ENCODE data around the gene UBN2.

- TF ChIP-seq SMC3 (IDR thresholded peaks at IDR 0.05; ENCODE audit: borderline replicate concordance, low read length) (no peak), NFYA (IDR thresholded peaks at IDR 0.05; ENCODE audit: borderline replicate concordance, low read depth, low read length) (no peak), CREM (IDR thresholded peaks at IDR 0.05; ENCODE audit: low read depth) (no peak), HDAC2 (IDR thresholded peaks at IDR 0.05) (no peak), CEBPB (IDR thresholded peaks at IDR 0.05; ENCODE audit: borderline replicate concordance in 1 of 2, low read depth in 2 of 2, low read length in 2 of 2) (no peak), TAF1 (IDR thresholded peaks at IDR 0.05; ENCODE audit: borderline replicate concordance, low read depth, low read length) (no peak), ZNF274 (IDR thresholded peaks at IDR 0.05; ENCODE audit: insufficient read depth, insufficient read length) (no peak), SIN3A (IDR thresholded peaks at IDR 0.05; ENCODE audit: low read depth, low read length) (no peak), POLR2AphosphoS5 (IDR thresholded peaks at IDR 0.05; ENCODE audit: low read length) (no peak), JUND (IDR thresholded peaks at IDR 0.05; ENCODE audit: low read depth, low read length) (no peak), MXI1 (IDR thresholded peaks at IDR 0.05; ENCODE audit: low read depth, low read length) (no peak), GABPA (IDR thresholded peaks at IDR 0.05; ENCODE audit: low read depth) (no peak), POLR2A (IDR thresholded peaks at IDR 0.05; ENCODE audit: low read depth, low read length) (no peak)
- TF ChIP-seq, protein P1, sequence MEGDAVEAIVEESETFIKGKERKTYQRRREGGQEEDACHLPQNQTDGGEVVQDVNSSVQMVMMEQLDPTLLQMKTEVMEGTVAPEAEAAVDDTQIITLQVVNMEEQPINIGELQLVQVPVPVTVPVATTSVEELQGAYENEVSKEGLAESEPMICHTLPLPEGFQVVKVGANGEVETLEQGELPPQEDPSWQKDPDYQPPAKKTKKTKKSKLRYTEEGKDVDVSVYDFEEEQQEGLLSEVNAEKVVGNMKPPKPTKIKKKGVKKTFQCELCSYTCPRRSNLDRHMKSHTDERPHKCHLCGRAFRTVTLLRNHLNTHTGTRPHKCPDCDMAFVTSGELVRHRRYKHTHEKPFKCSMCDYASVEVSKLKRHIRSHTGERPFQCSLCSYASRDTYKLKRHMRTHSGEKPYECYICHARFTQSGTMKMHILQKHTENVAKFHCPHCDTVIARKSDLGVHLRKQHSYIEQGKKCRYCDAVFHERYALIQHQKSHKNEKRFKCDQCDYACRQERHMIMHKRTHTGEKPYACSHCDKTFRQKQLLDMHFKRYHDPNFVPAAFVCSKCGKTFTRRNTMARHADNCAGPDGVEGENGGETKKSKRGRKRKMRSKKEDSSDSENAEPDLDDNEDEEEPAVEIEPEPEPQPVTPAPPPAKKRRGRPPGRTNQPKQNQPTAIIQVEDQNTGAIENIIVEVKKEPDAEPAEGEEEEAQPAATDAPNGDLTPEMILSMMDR (IDR thresholded peaks at IDR 0.05 in 2 of 3, conservative IDR thresholded peaks at IDR 0.05 in 1 of 3; ENCODE audit: control insufficient read depth in 2 of 3, extremely low read depth in 1 of 3, insufficient read depth in 1 of 3, low read depth in 3 of 3, low read length in 3 of 3) = no peak
Measured at GRCh38 chr7:139329119-139329518, 98.1 kb downstream of the UBN2 start.
